ENCODE measurements around the gene ARHGEF12.

GRCh38 chr11:120392314-120392713 is 56.1 kb downstream of the ARHGEF12 start:
- TF ChIP-seq, protein P1, sequence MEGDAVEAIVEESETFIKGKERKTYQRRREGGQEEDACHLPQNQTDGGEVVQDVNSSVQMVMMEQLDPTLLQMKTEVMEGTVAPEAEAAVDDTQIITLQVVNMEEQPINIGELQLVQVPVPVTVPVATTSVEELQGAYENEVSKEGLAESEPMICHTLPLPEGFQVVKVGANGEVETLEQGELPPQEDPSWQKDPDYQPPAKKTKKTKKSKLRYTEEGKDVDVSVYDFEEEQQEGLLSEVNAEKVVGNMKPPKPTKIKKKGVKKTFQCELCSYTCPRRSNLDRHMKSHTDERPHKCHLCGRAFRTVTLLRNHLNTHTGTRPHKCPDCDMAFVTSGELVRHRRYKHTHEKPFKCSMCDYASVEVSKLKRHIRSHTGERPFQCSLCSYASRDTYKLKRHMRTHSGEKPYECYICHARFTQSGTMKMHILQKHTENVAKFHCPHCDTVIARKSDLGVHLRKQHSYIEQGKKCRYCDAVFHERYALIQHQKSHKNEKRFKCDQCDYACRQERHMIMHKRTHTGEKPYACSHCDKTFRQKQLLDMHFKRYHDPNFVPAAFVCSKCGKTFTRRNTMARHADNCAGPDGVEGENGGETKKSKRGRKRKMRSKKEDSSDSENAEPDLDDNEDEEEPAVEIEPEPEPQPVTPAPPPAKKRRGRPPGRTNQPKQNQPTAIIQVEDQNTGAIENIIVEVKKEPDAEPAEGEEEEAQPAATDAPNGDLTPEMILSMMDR (IDR thresholded peaks at IDR 0.05), result no peak
- TF ChIP-seq POLR2A (IDR thresholded peaks at IDR 0.05), result no peak
